GM18861 (cell line): ENCODE data around the gene LY6G6F.

Experiments
- ATAC-seq: cut with Tn5 transposase; IDR thresholded peaks from one replicate; pipeline ENCODE4 v1.9.1; 2021; ENCODE audit not compliant: unreplicated experiment

The LY6G6F gene, protein sequence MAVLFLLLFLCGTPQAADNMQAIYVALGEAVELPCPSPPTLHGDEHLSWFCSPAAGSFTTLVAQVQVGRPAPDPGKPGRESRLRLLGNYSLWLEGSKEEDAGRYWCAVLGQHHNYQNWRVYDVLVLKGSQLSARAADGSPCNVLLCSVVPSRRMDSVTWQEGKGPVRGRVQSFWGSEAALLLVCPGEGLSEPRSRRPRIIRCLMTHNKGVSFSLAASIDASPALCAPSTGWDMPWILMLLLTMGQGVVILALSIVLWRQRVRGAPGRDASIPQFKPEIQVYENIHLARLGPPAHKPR

GRCh38 chr6:31706599-31706998 lies at the start of gene LY6G6F:
LY6G6F (plus strand) TSS chr6:31706866; CDS start chr6:31706907, 41 bp downstream.
- ATAC-seq: no peak

GRCh38 chr6:31657406-31658157 lies 49.1 kb upstream of the LY6G6F start:
- ATAC-seq: no peak

DNA sequence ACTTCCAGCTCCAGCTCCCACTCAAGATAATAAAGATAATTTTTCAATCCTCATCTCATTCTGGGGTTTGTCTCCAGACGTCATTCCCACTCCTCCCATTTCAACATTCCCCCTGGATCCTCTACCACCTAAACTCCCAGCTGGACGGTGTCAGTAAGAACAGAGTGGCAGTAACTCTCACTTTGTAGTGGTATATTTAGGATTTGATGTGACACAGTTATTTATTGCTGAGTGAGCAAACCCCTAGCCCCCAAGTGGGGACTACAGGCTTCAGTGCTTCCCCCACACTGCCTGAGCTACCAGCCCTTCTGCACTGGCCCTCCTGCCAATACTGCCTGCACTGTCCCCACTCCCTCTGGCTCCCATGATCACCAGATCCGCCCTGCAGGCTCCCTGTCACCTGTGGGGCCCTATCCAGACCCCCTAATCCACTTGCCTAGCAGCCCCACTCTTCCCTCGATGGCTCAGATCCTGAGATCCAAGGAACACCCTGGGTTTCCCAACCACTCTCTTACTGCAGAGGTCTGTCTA lies 48.4 kb upstream of the LY6G6F start:
- ATAC-seq: no peak

DNA sequence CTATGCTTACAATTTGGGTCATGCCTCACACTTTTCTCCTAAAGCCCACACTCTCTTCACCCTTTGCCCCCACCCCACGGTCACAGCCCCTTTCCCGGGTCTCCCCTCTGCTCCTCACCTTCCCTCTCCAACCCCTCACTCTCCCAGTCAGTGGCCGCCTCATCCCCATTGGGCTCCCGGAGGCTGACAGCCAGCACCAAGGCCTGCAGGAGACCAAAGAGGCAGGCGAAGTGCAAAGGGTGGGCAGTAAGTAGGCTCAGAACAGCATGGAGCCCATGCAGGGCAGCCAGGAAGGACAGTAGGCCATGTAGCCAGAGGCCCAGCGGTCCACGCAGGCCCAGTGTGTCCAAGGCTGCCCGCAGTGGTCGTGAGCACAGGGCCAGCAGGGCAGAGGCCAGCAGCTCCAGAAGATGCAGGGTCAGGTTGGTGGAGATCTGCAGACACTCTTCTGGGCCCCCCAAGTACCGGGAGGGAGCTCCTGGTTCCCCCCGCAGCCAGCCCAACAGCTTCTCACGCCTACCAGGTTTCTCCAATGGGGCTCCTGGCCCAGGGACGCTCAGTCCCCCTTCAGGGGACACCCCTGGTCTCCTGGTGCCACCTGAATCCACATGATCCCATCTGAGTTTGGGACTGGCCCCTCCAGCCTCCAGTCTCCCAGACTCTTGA lies 47.5 kb upstream of the LY6G6F start:
- ATAC-seq: no peak

GRCh38 chr6:31659649-31660380 lies 46.9 kb upstream of the LY6G6F start:
- no peak for ATAC-seq

GRCh38 chr6:31660381-31661261 lies 46.0 kb upstream of the LY6G6F start, which contains the start of gene C6orf47:
C6orf47 (minus strand) TSS chr6:31660778; CDS start chr6:31659947, 831 bp downstream.
- ATAC-seq: peak; percentile 38

DNA sequence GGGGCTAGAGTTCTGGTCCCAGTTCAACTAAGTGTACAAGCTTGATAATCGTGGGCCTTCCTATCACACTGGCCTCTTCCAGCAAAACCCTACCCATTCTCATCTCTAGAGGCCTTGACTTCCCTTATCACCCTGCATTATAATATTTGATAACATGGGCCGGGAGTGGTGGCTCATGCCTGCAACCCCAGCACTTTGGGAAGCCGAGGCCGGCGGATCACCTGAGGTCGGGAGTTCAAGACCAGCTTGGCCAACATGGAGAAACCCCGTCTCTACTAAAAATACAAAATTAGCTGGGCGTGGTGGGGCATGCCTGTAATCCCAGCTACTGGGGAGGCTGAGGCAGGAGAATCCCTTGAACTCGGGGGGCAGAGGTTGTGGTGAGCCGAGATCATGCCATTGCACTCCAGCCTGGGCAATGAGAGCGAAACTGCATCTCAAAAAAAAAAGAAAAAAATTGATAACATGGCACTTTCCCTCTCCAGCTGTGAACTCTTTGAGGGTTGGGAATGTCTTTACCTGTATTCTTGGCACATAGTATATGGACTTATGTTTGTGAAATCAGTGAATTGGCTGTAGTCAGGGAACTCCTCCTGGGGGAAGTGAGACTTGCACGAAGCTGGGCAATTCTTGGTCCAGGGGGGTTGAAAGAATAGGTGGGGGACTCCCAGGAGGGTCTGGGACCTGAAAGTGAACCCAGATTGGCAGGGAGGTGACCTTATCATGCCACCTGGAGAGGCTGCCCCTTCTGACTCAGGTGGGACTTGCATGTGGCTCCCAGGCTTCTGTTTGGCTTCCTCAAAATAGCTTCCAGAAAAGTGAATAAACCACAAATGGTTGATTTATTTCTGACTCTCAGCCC lies 45.2 kb upstream of the LY6G6F start:
- ATAC-seq: no peak

GRCh38 chr6:31662124-31662723 lies 44.4 kb upstream of the LY6G6F start:
- no peak for ATAC-seq

- ATAC-seq: no peak
These were observed 43.3 kb upstream of the LY6G6F start for GRCh38 chr6:31663126-31663960.

DNA sequence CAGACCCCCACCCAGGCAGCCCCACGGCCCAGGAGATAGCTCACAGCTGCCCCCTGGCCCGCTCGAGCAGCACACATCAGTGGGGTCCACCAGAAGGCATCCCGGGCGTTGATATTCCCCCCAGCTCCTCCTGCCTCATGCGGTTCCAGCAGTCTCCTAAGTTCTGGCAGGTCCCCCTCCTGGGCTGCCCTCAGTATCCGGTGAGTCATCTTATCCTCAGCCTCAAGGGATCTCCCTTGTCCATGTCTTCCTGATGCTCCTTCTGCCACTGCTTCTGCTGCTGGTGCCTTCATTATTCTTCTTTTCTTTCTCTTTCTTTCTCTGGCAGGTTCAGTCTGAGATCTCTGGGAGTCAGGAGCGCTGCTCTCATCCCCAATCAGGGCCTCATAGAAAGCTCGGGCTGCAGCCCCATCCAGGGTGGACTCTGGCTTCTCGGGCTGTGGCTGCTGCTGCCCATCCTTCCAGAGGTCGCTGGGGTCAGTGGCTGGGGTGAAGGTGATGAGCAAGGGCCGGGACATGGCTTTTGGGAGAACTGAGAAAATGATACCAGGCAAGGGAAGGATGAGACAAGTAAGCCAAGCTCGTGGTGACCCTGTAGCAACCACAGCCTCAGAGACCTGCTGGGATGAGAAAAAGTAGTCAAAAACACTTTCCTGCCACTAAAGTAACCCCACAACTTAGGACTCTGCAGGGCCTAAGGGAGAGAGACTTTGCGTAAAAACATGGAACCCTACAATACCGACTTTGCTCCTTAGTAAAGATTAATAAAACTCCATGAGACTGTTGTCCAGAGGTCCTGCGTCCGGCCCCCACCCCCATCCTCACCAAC lies 42.5 kb upstream of the LY6G6F start:
- no peak for ATAC-seq

GRCh38 chr6:31664790-31665500 lies 41.7 kb upstream of the LY6G6F start, which contains the start of gene GPANK1:
GPANK1 (minus strand) TSS chr6:31664997; CDS start chr6:31664478, 519 bp downstream.
- no peak for ATAC-seq

GRCh38 chr6:31665501-31666336 lies 40.9 kb upstream of the LY6G6F start, which contains the start of gene CSNK2B:
CSNK2B (plus strand) TSS chr6:31666080; CDS start chr6:31666832, 752 bp downstream.
- peak; percentile 72 for ATAC-seq

DNA sequence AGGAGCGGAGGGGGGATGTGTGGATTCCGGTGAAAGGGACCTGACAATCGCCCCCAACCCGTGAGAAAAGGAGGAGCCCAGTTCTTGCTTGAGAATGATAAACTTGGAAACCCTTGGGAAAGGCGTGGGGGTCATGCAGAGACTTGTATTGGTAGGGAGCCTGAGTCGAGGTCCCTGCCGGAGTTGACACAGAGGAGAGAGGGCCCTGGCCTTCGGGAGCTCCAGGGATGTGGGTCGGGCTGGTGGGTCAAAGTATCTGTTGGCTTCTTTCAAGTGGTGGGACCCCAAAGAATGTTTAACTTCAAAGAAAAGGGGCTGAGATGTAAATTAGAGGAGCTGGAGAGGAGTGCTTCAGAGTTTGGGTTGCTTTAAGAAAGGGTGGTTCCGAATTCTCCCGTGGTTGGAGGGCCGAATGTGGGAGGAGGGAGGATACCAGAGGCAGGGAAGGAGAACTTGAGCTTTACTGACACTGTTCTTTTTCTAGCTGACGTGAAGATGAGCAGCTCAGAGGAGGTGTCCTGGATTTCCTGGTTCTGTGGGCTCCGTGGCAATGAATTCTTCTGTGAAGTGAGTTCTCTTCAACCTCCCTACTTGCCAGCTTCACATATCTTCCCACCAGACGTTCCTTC lies 40.2 kb upstream of the LY6G6F start:
- no peak for ATAC-seq

- no peak for ATAC-seq
These were observed 37.0 kb upstream of the LY6G6F start, which contains the start of gene LY6G5B for GRCh38 chr6:31669676-31670075. LY6G5B (plus strand) TSS chr6:31669976; CDS start chr6:31670951, 975 bp downstream.
